SK-N-MC (cell line): ENCODE measurements around the gene TOM1.

Source experiments
- EZH2 ChIP-seq: fragments of 200-600 bp; sonication (generic); IDR thresholded peaks from one replicate; pipeline ENCODE4 v1.6.1; 2017; ENCODE audit warnings: antibody characterized with exemption
- FOXP2 ChIP-seq: optimal IDR thresholded peaks from 2 replicates; pipeline ENCODE3; 2011; ENCODE audit warnings: mild to moderate bottlenecking, moderate library complexity; ENCODE audit not compliant: insufficient read depth; ENCODE audit errors: extremely low read length, control extremely low read depth
- POLR2AphosphoS5 ChIP-seq: IDR thresholded peaks from 2 replicates; pipeline ENCODE4 v1.6.1; 2012; ENCODE audit warnings: mild to moderate bottlenecking, low read depth, low read length, borderline replicate concordance

- TF ChIP-seq POLR2AphosphoS5 (no peak), EZH2 (no peak), FOXP2 (no peak)
These were observed 94.3 kb downstream of the TOM1 start for GRCh38 chr22:35394011-35394312.
